AG04449 (cell line): ENCODE results near the gene MAP3K5.

Experiments
- CTCF ChIA-PET: fragments of 350-600 bp; formaldehyde crosslinking; extraction: SDS; loops from one replicate; lab custom pipeline; 2021; ENCODE audit warnings: antibody characterized with exemption; lab: Yijun Ruan, JAX
- POLR2A ChIA-PET: fragments of 400-600, 350-600 bp; formaldehyde crosslinking; extraction: SDS; loops from one replicate; lab custom pipeline; 2020; ENCODE audit warnings: antibody characterized with exemption, inconsistent platforms; lab: Yijun Ruan, JAX
- DNase-seq: peaks from one replicate; pipeline ENCODE4 v3.0.0-alpha.2; 2010; ENCODE audit warnings: low read depth, low spot score
- H3K4me3 ChIP-seq: 2 replicates; pipeline ENCODE4 v1.5.1; 2011; ENCODE audit warnings: low read depth, mild to moderate bottlenecking, control low read depth, low read length
- TF ChIP-seq, protein P1 (sequence below): IDR thresholded peaks from one replicate; pipeline ENCODE4 v1.5.1; 2011; ENCODE audit warnings: mild to moderate bottlenecking, moderate library complexity, low read length, control low read depth, inconsistent platforms; ENCODE audit not compliant: insufficient read depth; ENCODE audit errors: missing control alignments

The MAP3K5 gene

GRCh38 chr6:136772685-136773472 is 19.4 kb downstream of the MAP3K5 start:
- ChIA-PET POLR2A (interaction anchor here (0.7 kb wide), 1 partner anchor 39 kb away, joined by 3 read pairs; no protein-coding TSS in a partner anchor), CTCF (interaction anchor here (1.1 kb wide), 1 partner anchor 20 kb away, joined by 4 read pairs; the partner anchor contains the start of gene MAP3K5)
- no peak for DNase-seq
- no peak overlapping the region for H3K4me3 ChIP-seq
- TF ChIP-seq, protein P1, sequence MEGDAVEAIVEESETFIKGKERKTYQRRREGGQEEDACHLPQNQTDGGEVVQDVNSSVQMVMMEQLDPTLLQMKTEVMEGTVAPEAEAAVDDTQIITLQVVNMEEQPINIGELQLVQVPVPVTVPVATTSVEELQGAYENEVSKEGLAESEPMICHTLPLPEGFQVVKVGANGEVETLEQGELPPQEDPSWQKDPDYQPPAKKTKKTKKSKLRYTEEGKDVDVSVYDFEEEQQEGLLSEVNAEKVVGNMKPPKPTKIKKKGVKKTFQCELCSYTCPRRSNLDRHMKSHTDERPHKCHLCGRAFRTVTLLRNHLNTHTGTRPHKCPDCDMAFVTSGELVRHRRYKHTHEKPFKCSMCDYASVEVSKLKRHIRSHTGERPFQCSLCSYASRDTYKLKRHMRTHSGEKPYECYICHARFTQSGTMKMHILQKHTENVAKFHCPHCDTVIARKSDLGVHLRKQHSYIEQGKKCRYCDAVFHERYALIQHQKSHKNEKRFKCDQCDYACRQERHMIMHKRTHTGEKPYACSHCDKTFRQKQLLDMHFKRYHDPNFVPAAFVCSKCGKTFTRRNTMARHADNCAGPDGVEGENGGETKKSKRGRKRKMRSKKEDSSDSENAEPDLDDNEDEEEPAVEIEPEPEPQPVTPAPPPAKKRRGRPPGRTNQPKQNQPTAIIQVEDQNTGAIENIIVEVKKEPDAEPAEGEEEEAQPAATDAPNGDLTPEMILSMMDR, result no peak

DNA sequence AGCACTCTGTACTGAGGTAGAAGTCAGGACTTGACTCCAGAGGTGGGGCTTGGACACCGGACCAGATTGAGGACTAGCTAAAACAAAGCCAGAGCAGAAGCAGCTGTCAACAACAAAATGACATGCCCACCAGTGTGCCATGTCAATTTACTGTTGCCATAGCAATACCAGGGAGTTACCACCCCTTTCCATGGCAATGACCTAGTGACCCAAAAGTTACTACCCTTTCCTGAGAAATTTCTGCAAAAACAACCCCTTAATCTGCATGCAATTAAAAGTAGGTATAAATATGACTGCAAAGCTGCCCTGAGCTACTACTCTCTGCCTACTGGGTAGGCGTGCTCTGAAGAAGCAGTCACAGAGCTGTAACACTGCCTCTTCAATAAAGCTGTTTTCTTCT is 21.0 kb downstream of the MAP3K5 start:
- ChIA-PET CTCF (interaction anchor here (0.7 kb wide), 1 partner anchor 127 kb away, joined by 3 read pairs; no protein-coding TSS in a partner anchor), POLR2A (interaction anchor here (0.7 kb wide), 1 partner anchor 277 kb away, joined by 5 read pairs; no protein-coding TSS in a partner anchor)

GRCh38 chr6:136769759-136770158 is 22.5 kb downstream of the MAP3K5 start:
- POLR2A ChIA-PET, result no interaction called here

More for the DNA sequence above, 21.0 kb downstream of the MAP3K5 start:
- TF ChIP-seq, protein P1, result no peak
- H3K4me3 ChIP-seq, result no peak overlapping the region
- DNase-seq, result no peak

DNA sequence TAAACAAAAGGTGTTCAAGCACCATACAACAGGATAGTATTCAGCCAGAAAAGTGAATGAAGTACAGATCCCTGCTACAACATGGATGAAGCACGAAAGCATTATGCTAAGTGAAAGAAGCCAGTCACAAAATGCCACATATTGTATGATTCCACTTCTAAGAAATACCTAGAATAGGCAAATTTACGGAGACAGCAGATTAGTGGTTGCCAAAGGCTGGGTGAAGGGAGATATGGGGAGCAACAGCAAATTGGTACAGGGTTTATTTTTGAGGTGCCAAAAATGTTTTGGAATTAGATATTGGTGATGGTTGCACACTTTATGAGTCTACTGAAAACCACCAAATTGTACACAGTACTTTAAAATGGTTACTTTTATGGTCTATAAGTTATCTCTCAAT is 23.2 kb downstream of the MAP3K5 start:
- ChIA-PET CTCF (no interaction called here), POLR2A (no interaction called here)
- TF ChIP-seq, protein P1, result no peak
- no peak for DNase-seq
- no peak overlapping the region for H3K4me3 ChIP-seq

More at GRCh38 chr6:136769759-136770158, 22.5 kb downstream of the MAP3K5 start:
- H3K4me3 ChIP-seq, result no peak overlapping the region
- CTCF ChIA-PET, result no interaction called here
- TF ChIP-seq, protein P1, result no peak
- no peak for DNase-seq

DNA sequence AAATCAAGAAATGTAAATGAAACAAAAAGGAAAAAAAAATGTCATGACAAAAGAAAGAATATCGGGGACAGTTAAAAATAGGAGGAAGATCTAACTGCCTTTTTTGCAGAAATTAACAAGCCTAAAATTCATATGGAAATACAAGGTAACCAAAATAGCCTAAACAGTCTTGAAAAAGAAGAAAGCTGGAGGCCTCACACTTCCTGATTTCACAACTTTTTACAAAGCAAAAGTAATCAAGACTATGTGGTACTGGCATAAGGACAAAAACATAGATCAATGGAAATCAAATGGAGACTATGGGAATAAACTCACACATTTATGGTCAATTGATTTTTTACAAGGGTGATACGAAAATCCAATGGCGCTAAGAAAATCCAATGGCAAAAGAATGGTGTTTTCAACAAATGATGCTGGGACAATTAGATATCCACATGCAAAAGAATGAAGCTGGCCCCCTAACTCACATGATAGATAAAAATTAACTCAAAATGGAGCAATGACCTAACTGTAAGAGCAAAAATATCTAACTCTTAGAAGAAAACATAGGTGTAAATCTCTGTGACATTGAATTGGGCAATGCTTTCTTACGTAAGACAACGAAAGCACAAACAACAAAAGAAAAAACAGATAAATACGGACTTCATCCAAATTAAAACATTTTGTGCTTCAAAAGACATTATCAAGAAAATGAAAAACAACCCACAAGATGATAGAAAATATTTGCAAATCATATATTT is 24.5 kb downstream of the MAP3K5 start:
- TF ChIP-seq, protein P1, result no peak
- H3K4me3 ChIP-seq, result no peak overlapping the region
- ChIA-PET POLR2A (no interaction called here), CTCF (interaction anchor here (0.7 kb wide), 1 partner anchor 113 kb away, joined by 3 read pairs; no protein-coding TSS in a partner anchor)
- no peak for DNase-seq

GRCh38 chr6:136767103-136767502 is 25.2 kb downstream of the MAP3K5 start:
- TF ChIP-seq, protein P1, result no peak
- H3K4me3 ChIP-seq, result no peak overlapping the region
- no peak for DNase-seq
- CTCF ChIA-PET, result no interaction called here
- POLR2A ChIA-PET, result no interaction called here
